Naive thymus-derived CD4-positive, alpha-beta T cell (primary cell): ENCODE measurements around the gene GIGYF1. TPM values are rescaled to one million over a fixed set of nuclear protein-coding genes. Genes with fewer than 3 reads are reported as not detected.

Source experiments
- ATAC-seq: fragments of 150-1000 bp; cut with Tn5 transposase; 2 replicates; pipeline ENCODE4 v1.10.0; 2021; ENCODE audit warnings: mild to moderate bottlenecking, moderate library complexity
- CTCF ChIA-PET: fragments of 350-600 bp; sonication (Branson Sonifier 250); formaldehyde crosslinking; loops from one replicate; lab custom pipeline; 2021; ENCODE audit warnings: antibody characterized with exemption; lab: Charles Lee
- POLR2A ChIA-PET: fragments of 350-600 bp; sonication (Branson Sonifier 250); formaldehyde crosslinking; loops from one replicate; lab custom pipeline; 2021; ENCODE audit warnings: antibody characterized with exemption, inconsistent platforms; lab: Charles Lee
- DNase-seq, 9 donors: peaks; one replicate each; pipeline versions ENCODE4 v3.0.0 to v3.0.0-alpha.2; 2020 to 2022; ENCODE audit warnings: mixed read lengths in 1 of 9
- H3K27ac ChIP-seq: one replicate; pipeline ENCODE4 v1.7.0; 2013; ENCODE audit warnings: mild to moderate bottlenecking, low read depth, low read length, moderate library complexity
- H3K27me3 ChIP-seq, 2 donors: one replicate each; pipeline ENCODE4 v1.7.0; 2013; ENCODE audit warnings: low read length in 2 of 2, mild to moderate bottlenecking in 2 of 2, moderate library complexity in 2 of 2; ENCODE audit not compliant: control insufficient read depth in 2 of 2, insufficient read depth in 2 of 2
- H3K36me3 ChIP-seq, 3 experiments: 1 replicate in 2 of 3; 2 replicates in 1 of 3; pipeline ENCODE4 v1.7.0; 2013; ENCODE audit warnings: low read length in 3 of 3, mild to moderate bottlenecking in 3 of 3, moderate library complexity in 1 of 3; ENCODE audit not compliant: insufficient read depth in 3 of 3, control insufficient read depth in 2 of 3
- H3K4me1 ChIP-seq, 2 donors: one replicate each; pipeline ENCODE4 v1.7.0; 2013; ENCODE audit warnings: low read length in 2 of 2, mild to moderate bottlenecking in 2 of 2, moderate library complexity in 1 of 2; ENCODE audit not compliant: control insufficient read depth in 2 of 2, insufficient read depth in 2 of 2
- H3K4me3 ChIP-seq: 2 replicates; pipeline ENCODE4 v1.7.0; 2013; ENCODE audit warnings: mild to moderate bottlenecking, low read length
- H3K9me3 ChIP-seq, 3 experiments: 1 replicate in 2 of 3; 2 replicates in 1 of 3; pipeline ENCODE4 v1.7.0; 2013; ENCODE audit warnings: low read length in 3 of 3; ENCODE audit not compliant: control insufficient read depth in 2 of 3
- H3K27ac Mint-ChIP-seq, 9 donors: one replicate each; pipeline ENCODE4 v1.8.0; 2020 to 2022; ENCODE audit warnings: mixed read lengths in 9 of 9, mild to moderate bottlenecking in 8 of 9, moderate library complexity in 5 of 9, inconsistent platforms in 2 of 9
- H3K27me3 Mint-ChIP-seq, 5 donors: one replicate each; pipeline ENCODE4 v1.8.0; 2021 to 2022; ENCODE audit warnings: mixed read lengths in 5 of 5, mild to moderate bottlenecking in 1 of 5
- H3K36me3 Mint-ChIP-seq, 5 donors: one replicate each; pipeline ENCODE4 v1.8.0; 2020 to 2022; ENCODE audit warnings: mixed read lengths in 5 of 5, mild to moderate bottlenecking in 3 of 5, inconsistent platforms in 1 of 5
- H3K4me1 Mint-ChIP-seq, 7 donors: one replicate each; pipeline ENCODE4 v1.8.0; 2020 to 2022; ENCODE audit warnings: mixed read lengths in 7 of 7, mild to moderate bottlenecking in 3 of 7, inconsistent platforms in 1 of 7
- H3K4me3 Mint-ChIP-seq, 10 donors: one replicate each; pipeline ENCODE4 v1.8.0; 2020 to 2022; ENCODE audit warnings: mild to moderate bottlenecking in 10 of 10, mixed read lengths in 10 of 10, moderate library complexity in 6 of 10, inconsistent platforms in 2 of 10
- H3K9me3 Mint-ChIP-seq, 11 donors: one replicate each; pipeline ENCODE4 v1.8.0; 2020 to 2022; ENCODE audit warnings: mixed read lengths in 11 of 11, mild to moderate bottlenecking in 4 of 11, inconsistent platforms in 1 of 11, moderate library complexity in 1 of 11
- intact Hi-C, 2 donors: fragments of 100-400 bp; cut with micrococcal nuclease; formaldehyde crosslinking; loops; one replicate each; pipeline ENCODE4 v1.15.1; 2023
- polyA plus RNA-seq, 2 donors: library from polyadenylated mRNA; unstranded; fragments of 300-500 nt; fragmentation: Illumina TruSeq; gene quantifications; one replicate each; pipeline ENCODE4 v1.2.3, GENCODE V29; 2021
- total RNA-seq, 6 experiments: library from RNA in 5 of 6; stranded (reverse) in 5 of 6; gene quantifications; 1 replicate in 5 of 6; 2 replicates in 1 of 6; pipeline ENCODE4 v1.2.3 and lab custom pipeline; 2021 to 2026

GIGYF1 gene
- total and polyA plus RNA-seq, 7 experiments from 2014 or later = 1.4 to 125 (median 84.0) TPM

- no peaks in the 10 kb centered on the region for H3K27me3 ChIP-seq
- no peaks in the 10 kb centered on the region for H3K9me3 ChIP-seq
- peak overlapping the region; percentile 73 for H3K27ac ChIP-seq
- DNase-seq (no peak), ATAC-seq (peak; percentile 49)
- Mint-ChIP-seq H3K27ac (peak overlapping the region; percentile 92 to 96 (median 95)), H3K36me3 (peaks cover 0 to 9% (median 0%) of the 10 kb centered on the region in 5 donors), H3K4me3 (peak overlapping the region; percentile 92 to 100 (median 94)), H3K9me3 (peaks cover 0 to 3% (median 0%) of the 10 kb centered on the region in 11 donors), H3K4me1 (peaks cover 29 to 52% (median 40%) of the 10 kb centered on the region in 7 donors), H3K27me3 (peaks cover 0 to 23% (median 0%) of the 10 kb centered on the region in 5 donors)
- H3K36me3 ChIP-seq = peaks cover 0 to 12% (median 0%) of the 10 kb centered on the region in 3 experiments
- POLR2A ChIA-PET = interaction anchor here (1.0 to 4.7 kb wide), 12 partner anchors 12 to 229 kb away, joined by 3 to 37 read pairs (median 8); partner anchors contain the start of genes FBXO24, GNB2, LRCH4 and MOSPD3
- H3K4me3 ChIP-seq = peak overlapping the region; percentile 67
- intact Hi-C loops = loop anchor here (1.0 to 5.0 kb wide), 7 partner anchors 12 to 266 kb away; partner anchors contain the start of genes FBXO24 (in 1 of the 2), GNB2 (in 1 of the 2), LRCH4 (in 1 of the 2) and MEPCE (in 1 of the 2)
- peaks cover 23 to 27% of the 10 kb centered on the region in 2 donors for H3K4me1 ChIP-seq
- CTCF ChIA-PET = interaction anchor here (1.0 to 4.7 kb wide), 11 partner anchors 7 to 134 kb away, joined by 3 to 33 read pairs (median 4); partner anchors contain the start of genes FBXO24 and POP7
Observed at GRCh38 chr7:100693312-100694097, 545 bp downstream of the GIGYF1 start.

- Mint-ChIP-seq H3K4me3 (peak overlapping the region; percentile 92 to 100 (median 94)), H3K9me3 (peaks cover 0 to 3% (median 0%) of the 10 kb centered on the region in 11 donors), H3K27ac (peak overlapping the region; percentile 92 to 96 (median 95)), H3K36me3 (peaks cover 0 to 9% (median 0%) of the 10 kb centered on the region in 5 donors), H3K4me1 (peaks cover 29 to 54% (median 41%) of the 10 kb centered on the region in 7 donors), H3K27me3 (peaks cover 0 to 21% (median 0%) of the 10 kb centered on the region in 5 donors)
- intact Hi-C loops = loop anchor here (5.0 kb wide), 3 partner anchors 160 to 265 kb away; partner anchors contain the start of genes MEPCE (in 1 of the 2), SLC12A9 (in 1 of the 2), TSC22D4 (in 1 of the 2) and ZCWPW1 (in 1 of the 2)
- Histone ChIP-seq H3K36me3 (peaks cover 0 to 22% (median 4%) of the 10 kb centered on the region in 3 experiments), H3K27me3 (no peaks in the 10 kb centered on the region), H3K4me3 (peak overlapping the region; percentile 67), H3K27ac (peak overlapping the region; percentile 73), H3K4me1 (peaks cover 23 to 27% of the 10 kb centered on the region in 2 donors), H3K9me3 (no peaks in the 10 kb centered on the region)
- ChIA-PET CTCF (interaction anchor here (1.0 to 4.7 kb wide), 16 partner anchors 8 to 151 kb away, joined by 3 to 33 read pairs (median 4); partner anchors contain the start of genes FBXO24, MOSPD3 and POP7), POLR2A (interaction anchor here (0.6 to 4.7 kb wide), 14 partner anchors 11 to 143 kb away, joined by 3 to 37 read pairs (median 8); partner anchors contain the start of genes FBXO24, GNB2, LRCH4 and MOSPD3)
- ATAC-seq (no peak), DNase-seq (no peak)
Observed at GRCh38 chr7:100692578-100692961, 1.5 kb downstream of the GIGYF1 start.

- DNase-seq (peak; percentile 64 to 85 (median 78)), ATAC-seq (peak; percentile 79)
- H3K36me3 ChIP-seq = peaks cover 0 to 28% (median 5%) of the 10 kb centered on the region in 3 experiments
- Mint-ChIP-seq H3K9me3 (peaks cover 0 to 3% (median 0%) of the 10 kb centered on the region in 11 donors), H3K4me3 (peak overlapping the region; percentile 92 to 100 (median 94)), H3K36me3 (peaks cover 0 to 10% (median 0%) of the 10 kb centered on the region in 5 donors), H3K27ac (peak overlapping the region; percentile 62 to 96 (median 95)), H3K27me3 (peaks cover 0 to 16% (median 0%) of the 10 kb centered on the region in 5 donors), H3K4me1 (peaks cover 29 to 54% (median 41%) of the 10 kb centered on the region in 7 donors)
- POLR2A ChIA-PET = interaction anchor here (0.6 to 4.7 kb wide), 18 partner anchors 11 to 213 kb away, joined by 3 to 37 read pairs (median 6); partner anchors contain the start of genes FBXO24, MOSPD3, POP7 and TSC22D4
- peak overlapping the region; percentile 67 for H3K4me3 ChIP-seq
- no peaks in the 10 kb centered on the region for H3K9me3 ChIP-seq
- peaks cover 23 to 27% of the 10 kb centered on the region in 2 donors for H3K4me1 ChIP-seq
- intact Hi-C loops = loop anchor here (1.0 to 5.0 kb wide), 12 partner anchors 17 to 265 kb away; partner anchors contain the start of genes FBXO24 (in 1 of the 2), GNB2 (in 1 of the 2), LRCH4 (in 1 of the 2) and MEPCE (in 1 of the 2)
- CTCF ChIA-PET = interaction anchor here (0.5 to 4.7 kb wide), 26 partner anchors 9 to 218 kb away, joined by 3 to 33 read pairs (median 4); partner anchors contain the start of genes FBXO24, MOSPD3 and POP7
- peak overlapping the region; percentile 73 for H3K27ac ChIP-seq
- H3K27me3 ChIP-seq = no peaks in the 10 kb centered on the region
Observed at GRCh38 chr7:100691676-100692577, 2.1 kb downstream of the GIGYF1 start.

- no peaks in the 10 kb centered on the region for H3K9me3 ChIP-seq
- no peaks in the 10 kb centered on the region for H3K27me3 ChIP-seq
- ChIA-PET POLR2A (interaction anchor here (1.4 to 4.7 kb wide), 7 partner anchors 8 to 77 kb away, joined by 3 to 37 read pairs (median 14); partner anchors contain the start of genes MOSPD3 and POP7), CTCF (interaction anchor here (0.6 to 4.7 kb wide), 8 partner anchors 10 to 250 kb away, joined by 3 to 33 read pairs (median 4); partner anchors contain the start of gene POP7)
- H3K36me3 Mint-ChIP-seq = peaks cover 0 to 11% (median 6%) of the 10 kb centered on the region in 5 donors
- intact Hi-C loops = loop anchor here (2.0 to 5.0 kb wide), 5 partner anchors 57 to 262 kb away; partner anchors contain the start of genes MEPCE (in 1 of the 2), SLC12A9 (in 1 of the 2), TSC22D4 (in 1 of the 2) and ZCWPW1 (in 1 of the 2)
- peaks cover 20 to 44% (median 36%) of the 10 kb centered on the region in 7 donors for H3K4me1 Mint-ChIP-seq
- no peak overlapping the region for H3K4me3 ChIP-seq
- H3K4me1 ChIP-seq = peaks cover 23 to 27% of the 10 kb centered on the region in 2 donors
- DNase-seq (no peak), ATAC-seq (no peak)
- H3K27ac Mint-ChIP-seq = peak overlapping the region in 6 of 9 donors; percentile 3 to 74 (median 40)
- H3K27ac ChIP-seq = peak overlapping the region; percentile 2
- peaks cover 0 to 3% (median 0%) of the 10 kb centered on the region in 11 donors for H3K9me3 Mint-ChIP-seq
- peaks cover 0 to 52% (median 8%) of the 10 kb centered on the region in 3 experiments for H3K36me3 ChIP-seq
- H3K27me3 Mint-ChIP-seq = peaks cover 0 to 2% (median 0%) of the 10 kb centered on the region in 5 donors
- H3K4me3 Mint-ChIP-seq = peak overlapping the region in 2 of 10 donors; percentile 13 to 23
Observed at GRCh38 chr7:100689230-100690135, 4.6 kb downstream of the GIGYF1 start.
